Stimulated activated CD8-positive, alpha-beta memory T cell treated with anti-CD3 and anti-CD28 coated beads, Interleukin-4, amount 100 ng/mL, for 1 hour (primary cell): ENCODE data around the gene SCRT2.
"Not testable (repeated sequence)": the region's sequence is repeated elsewhere in the genome, so short reads cannot be mapped to it uniquely, and the experiment has no call there.

ENCODE experiments used
- DNase-seq, 2 donors: peaks; one replicate each; pipeline ENCODE4 v3.0.0-alpha.2; 2020; ENCODE audit warnings: low read depth in 2 of 2, low spot score in 1 of 2

Gene SCRT2

DNA sequence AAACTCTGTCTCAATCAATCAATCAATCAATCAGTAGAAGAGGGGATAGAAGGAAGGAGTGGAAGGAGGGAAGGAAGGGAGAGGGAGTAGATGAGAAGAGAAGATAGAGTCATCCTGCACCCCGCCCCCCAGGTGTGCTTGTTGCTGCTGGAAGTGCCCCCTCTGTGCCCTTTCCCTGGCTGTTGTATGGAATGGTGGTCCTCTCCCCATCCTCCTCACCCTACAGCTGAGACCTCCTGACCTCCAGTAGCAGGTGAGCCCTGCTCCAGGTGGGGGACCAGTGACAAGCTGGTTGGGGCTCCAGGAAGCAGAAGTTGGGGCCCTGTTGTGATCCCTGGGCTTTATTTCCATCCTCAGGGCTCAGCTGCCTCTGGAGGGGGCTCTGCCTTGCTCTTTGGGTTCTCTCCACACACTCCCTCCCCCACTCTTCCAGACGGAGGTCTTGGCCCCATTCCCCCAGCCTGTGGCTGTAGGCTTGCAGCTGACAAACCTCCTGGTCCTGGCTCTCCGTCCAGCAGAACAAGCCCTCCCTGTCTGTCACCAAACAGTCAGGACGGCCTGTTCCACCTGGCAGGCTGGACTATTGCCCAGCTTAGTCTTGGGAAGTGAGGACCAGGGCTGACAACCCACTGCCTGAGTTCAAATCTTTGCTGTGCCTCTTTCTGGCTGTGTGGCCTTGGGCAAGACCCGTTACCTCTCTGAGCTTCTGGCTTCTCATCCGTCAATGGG, 26.0 kb upstream of the SCRT2 start:
- DNase-seq, result no peak

DNA sequence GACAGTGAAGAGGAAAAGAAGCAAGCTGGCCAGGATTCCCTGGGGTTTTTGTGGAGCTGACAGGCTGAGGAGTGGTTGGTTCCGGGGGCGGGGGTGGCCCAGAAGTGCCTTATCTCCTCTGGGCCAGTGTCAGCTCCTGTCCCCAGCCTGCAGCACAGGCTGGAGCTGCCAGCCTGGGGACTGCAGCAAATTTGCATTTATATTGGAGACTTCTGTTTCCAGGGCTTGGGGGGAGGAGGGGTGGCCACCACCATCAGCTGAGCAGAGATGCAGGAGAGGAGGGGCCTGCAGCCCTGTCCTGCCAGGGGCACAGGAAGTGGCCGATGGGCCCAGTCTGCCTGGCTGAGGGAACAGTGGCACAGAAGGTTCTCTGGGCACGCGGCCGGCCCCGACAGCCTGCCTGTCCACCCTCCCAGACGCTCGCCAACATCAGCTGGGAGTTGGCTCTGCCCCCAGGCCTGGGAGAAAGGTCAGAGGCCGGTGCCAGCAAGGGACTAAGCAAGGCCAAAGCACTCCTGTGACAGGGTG, 24.3 kb upstream of the SCRT2 start:
- no peak for DNase-seq

DNA sequence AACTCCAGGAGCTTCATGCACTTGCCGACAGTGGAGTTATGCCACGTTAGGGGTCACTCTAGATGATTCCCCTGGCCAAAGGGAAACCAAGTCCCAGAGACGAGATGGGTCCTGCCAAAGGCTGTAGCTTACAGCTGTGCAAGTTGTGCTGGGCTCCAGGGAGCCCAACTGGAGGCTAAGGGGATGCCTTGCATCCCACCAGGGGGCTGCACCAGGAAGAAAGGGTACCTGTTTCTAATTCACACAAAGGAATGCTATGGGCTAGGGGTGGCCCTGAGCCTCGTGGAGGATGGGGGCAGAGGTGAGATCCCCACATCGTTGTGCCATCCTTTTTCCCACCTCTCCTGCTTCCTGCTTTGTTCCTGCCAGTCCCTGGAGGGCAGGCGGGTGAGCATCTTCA, 23.7 kb upstream of the SCRT2 start:
- DNase-seq, result no peak

DNA sequence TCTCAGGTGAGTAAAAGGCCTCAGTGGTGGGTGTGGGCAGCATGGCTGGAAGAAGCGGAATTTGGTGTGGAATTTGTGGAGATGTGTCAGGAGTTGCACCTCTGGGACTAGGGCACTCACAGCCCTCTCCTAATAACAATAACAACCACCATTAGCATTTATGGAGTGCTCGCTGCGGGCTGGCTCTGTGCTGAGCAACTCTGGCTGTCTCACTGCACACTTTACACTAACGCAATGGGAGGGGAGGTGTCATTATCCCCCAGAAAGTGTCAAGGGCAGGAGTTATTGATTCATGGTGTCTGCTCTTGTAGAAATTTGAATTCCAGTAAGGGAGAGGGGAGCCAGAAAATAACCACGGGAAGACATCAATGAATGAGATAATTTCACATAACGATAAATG, 22.7 kb upstream of the SCRT2 start:
- DNase-seq, result no peak

DNA sequence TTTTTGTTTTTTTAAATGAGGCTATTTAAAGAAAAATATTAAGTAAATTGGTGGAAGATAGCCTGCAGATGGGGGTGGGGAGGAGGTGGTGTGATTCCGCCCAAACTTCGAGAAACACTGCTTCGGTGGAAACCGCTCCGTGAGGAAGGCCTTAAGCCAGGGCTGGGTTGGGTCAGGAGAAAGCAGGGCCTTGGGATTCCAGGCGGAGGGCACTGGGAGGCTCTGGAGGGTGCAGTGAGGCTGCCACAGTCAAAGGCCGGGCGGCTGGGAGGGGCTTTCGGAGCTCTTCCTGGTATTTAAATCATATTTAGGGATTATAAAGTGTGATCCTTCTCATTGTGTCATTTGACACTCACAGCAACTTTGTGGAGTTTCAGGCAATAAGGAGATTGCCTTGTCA, 22.2 kb upstream of the SCRT2 start:
- no peak for DNase-seq

DNA sequence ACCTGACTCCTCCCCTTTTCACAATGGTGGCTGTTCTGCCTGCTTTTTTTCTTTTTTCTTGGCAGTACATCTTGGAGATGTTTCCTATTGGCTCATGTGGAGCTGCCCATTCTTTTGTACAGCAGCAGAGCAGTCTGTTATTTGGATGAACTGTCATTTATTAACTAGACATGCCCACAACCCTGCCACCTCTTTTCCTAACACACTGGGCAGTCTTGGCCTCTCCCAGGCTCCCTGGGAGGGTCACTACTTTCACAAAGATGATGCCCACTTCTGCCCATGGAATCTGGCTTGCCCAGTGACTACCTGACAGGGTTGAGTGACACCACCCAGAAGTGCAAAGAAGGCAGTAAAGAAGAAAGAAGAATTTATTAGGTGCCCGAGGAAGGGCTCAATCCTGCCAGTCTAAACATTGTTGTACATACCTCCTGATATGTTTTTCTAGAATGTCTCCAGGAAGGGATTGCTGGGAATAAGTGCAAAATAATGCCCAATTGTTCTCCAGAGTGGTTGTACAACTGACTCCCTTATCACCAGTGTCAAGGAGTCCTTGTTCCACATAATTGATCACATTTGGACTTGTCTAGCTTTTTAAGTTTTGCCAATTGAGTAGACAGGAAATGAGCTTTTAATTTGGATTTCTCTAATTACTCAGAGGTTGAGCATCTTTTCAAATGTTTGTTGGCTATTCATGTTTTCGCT, 19.7 kb upstream of the SCRT2 start:
- no peak for DNase-seq

DNA sequence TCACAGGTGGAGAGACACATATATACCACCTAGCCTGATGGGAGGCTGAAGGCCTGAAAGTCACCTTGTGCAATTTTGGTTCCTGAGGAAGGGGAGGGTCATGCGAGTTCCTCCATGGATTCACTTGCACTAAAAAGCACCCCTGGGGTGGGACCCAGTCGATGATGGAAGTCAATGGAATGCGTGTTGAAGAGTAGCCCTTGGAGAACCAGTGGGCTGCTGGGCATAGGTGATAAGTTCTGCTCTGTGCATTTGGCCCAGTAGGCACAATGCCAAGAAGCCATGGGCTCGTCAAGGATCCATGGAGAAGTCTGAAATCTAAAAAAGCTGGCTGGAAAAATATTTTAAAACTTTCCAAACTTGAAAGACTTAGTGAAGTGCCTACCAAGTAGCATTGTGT, 18.9 kb upstream of the SCRT2 start:
- DNase-seq, result no peak

DNA sequence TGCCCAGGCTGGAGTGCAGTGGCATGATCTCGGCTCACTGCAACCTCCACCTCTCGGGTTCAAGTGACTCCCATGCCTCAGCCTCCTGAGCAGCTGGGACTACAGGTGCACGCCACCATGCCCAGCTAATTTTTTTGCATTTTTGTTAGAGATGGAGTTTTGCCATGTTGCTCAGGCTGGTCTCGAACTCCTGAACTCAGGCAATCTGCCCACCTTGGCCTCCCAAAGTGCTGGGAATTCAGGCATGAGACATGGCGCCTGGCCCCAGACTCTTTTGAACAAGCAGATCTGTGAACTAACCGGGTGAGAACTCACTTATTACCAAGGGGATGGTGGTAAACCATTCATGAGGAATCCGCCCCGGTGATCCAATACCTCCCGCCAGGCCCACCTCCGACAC, 18.2 kb upstream of the SCRT2 start:
- not testable (repeated sequence) for DNase-seq

DNA sequence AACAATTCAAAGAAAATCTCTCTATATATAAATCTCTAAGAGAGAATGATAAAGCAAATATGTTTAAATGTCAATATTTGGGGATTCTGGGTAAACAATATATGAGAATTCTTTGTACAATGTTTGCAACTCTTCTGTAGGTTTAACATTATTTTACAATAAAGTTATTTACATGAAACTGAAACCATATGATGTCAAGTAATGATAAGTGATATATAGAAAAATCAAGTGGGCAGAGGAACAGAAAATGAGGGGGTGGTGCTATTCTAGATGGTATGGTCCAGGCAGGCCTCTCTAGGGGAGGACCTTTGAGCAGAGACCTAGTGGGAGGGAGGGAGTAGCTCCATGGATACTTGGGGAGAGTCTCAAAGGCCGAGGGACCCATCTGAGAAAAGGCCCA, 16.4 kb upstream of the SCRT2 start:
- DNase-seq, result no peak

DNA sequence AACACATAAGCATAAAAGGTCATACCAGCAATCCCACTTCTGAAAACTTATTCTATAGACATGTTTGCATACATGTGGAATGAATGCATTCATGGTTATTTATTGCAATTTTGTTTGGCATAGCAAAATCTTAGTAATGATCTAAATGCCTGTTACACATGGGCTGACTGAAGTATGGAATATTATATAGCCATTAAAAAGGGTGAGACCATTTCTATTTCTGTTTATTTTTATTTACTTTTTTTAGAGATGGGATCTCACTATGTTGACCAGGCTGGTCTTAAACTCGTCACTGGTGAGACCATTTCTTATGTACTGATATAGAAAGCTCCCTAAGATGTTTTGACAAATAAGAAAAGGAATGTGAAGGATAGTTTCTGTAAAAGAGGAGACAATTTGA, 14.3 kb upstream of the SCRT2 start:
- no peak for DNase-seq

DNA sequence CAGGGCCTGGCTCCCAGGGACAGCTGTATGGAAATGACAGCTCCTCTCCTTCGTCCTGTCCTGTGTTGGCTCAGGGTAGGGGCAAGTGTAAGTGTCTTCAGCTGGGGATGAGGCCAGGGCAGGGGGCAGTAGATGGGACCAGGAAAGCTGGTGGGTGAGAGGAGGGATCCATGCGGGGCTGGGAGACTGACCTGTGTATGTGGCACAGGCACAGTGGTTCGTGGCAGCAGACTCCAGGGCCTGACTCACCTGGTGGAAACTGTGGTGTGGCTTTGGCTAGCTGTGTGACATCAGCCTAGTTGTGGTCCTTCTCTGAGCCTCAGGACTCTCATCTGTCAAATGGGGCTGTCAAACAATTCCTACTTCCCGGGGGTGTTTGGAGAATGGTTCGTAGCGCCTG, 13.7 kb upstream of the SCRT2 start:
- no peak for DNase-seq

DNA sequence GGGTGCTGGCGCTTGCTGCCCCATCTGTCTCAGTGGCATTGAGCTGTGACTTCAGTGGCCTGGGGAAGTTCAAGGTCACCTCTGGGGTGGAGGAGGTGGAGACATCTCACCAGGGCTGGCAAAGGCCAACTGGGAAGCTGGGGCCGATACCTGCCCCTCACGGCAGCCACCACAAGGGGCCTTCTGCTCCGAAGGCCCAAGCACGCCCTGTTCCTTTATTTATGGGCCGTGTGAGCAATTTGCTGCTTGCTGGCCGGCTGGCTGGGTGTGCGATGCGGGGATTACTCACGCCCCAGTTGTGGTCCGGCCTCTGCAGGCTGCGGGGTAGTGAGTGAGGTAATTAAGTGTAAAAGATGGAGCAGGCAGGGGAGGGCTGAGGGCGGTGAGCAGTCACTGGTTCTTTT, 13.2 kb upstream of the SCRT2 start:
- DNase-seq, result no peak

DNA sequence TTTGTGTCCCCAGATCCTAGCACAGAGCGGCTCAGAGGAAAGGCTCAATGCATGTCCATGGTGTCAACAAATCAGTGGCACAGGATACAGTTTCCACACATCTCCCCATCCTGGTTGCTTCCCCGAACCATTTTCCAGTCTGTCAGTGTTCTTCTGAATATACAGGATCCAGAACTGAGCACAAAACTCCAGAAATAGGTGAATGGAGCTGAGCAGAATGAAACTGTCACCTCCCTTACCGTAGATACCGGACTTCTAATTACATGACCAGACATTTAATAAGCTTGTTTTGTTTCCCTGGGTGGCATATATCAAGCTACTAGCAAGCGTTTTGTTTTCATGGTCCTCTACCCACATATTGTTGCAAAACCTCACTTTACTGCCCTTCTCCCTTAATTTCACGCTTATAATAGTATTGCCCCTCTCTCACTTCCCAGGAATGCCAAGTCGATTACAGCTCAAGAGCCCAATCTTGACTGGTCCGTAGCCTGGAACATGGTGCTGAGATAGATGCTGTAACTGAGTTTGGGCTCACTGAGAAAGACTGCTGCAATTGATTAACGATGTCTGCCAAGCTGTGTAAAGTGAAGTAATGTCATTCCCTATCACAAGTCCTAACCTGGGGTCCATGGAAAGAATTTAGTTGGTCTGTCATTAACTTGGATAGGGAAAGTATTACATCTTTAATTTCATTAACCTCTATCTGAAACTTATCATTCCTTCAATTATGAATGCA, 12.0 kb upstream of the SCRT2 start:
- DNase-seq, result no peak

DNA sequence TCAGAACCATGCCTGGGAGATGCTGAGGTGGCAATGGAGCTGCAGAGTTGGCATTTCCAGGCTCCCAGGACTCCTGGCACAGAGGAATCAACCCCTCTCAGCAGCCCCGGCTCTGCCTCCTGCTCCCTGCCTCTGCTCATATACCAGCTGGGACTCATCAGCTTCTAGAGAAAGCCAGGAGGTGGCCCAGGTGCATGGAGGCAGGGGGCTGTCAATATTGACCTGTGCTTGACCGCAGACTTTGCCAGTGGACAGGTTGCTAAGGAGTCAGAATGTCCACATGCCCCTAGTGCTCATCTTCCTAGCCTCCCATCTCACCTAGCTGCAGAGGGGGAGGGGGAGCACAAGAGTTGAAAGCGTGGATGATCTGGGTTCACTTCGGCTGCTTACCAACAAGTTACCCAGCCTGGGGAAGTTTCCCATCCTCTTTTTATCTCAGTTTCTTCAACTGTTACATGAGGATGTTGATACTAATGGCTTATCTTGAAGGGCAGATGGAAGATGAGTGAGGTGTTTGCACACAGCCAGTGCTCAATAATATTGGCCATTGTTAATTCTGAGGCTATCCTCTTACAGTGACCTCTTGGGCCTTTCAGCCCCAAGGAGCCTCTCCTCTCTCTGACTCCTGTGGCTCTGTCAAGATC, 9.2 kb upstream of the SCRT2 start:
- DNase-seq, result no peak

DNA sequence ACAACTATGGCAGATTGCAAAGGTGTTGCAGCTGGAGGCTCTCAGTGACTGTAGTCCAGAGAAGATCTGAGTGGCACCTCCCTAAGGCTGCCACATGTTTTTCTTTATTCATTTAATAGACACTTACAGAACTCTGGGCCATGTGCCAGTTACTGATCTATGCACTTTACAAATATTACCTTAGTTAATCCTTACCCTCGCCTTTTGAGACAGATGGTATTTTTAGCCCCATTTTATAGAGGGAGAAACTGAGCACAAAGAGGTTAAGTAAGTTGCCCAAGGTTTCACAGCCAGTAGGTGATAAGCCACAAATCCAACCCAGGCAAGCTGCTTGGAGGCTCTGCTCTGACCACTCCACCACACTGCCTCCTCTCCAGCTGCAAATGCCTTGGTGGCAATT, 6.5 kb upstream of the SCRT2 start:
- no peak for DNase-seq

DNA sequence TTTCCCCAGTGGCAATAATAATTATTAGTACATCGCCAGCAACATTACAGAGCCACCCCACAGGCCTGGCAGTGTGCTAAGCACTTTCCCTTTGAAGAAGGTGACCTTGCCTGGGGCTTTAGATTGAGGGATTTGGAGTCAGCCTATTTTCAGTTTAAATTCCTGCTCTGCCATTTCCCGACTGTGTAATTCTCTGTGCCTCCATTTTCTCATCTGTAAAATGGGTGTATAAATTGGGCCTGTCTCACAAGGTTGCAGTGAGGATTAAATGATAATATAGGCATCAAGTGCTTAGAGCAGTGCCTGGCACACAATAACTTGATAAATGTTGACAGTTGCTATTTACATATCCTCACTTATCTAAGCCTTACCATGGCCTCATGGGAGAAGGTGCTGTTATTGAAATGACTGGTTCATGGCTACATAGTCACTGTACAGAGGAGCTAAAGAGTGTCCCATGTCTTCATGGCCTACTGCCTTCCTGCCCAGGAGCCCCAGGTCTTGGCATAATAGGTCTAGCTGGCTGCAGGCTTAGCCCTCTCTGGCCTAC, 5.1 kb upstream of the SCRT2 start:
- no peak for DNase-seq

DNA sequence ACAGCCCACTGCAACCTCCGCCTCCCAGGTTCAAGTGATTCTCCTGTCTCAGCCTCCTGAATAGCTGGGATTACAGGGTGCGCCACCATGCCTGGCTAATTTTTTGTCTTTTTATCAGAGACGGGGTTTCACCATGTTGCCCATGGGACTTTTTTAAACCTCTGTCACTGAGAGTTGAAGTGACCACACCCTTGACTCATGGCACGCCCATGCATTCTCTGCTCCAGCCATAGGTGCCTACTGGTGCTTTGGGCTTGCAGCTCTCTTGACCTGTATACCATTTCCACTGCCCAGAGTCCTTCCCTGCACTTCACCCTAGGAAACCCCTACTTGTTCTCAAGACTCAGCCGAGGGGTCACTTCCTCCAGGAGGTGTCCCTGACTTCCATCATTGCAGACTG, 2.4 kb upstream of the SCRT2 start:
- no peak for DNase-seq

DNA sequence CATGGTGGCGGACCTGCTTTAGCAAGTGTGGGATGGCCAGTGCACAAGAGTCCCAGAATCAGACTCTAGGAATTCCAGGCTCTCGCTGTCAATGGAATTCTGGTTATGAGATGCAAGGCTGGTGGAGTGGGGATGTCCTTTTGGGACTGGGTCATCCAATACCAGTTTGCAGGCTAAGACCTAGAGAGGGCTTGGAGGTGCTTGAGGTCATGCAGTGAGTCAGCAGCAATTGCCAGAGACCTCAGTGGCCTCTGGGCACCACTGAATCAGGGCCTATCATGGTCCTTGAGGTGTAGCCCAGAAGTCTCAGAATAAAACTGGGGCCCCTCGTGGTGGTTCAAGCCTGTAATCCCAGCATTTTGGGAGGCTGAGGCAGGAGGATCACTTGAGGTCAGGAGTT, 1.4 kb upstream of the SCRT2 start:
- DNase-seq, result no peak

DNA sequence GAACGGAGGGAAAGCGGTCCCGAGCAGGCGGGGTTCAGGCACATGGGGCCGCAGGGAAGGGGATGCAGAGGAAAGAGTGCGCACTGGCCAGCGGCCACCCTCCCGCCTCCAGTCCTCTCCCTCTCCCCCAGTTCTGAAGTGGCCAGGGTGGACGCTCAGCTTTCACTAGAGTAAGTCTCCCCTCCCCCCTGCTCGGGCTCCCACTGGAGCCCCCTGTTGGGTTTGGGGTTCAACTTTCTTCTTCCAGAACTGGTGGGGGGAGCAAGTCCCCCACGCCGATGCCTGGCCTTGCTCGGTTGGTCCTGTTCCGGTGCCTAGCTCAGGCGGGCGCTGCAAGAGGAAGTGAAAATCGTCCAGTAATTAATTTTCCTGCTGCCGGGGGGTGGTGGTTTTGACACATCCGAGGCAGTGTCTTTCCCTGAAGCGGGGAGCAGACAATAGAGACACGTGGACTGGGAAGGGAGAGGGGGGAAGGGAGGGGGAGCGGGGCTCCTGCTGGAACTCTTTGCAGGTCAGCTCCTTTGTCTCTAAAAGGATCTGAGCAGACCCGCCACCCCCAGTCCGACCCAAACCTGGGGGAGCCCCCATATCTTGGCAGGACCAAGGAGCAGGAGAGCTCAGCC, 824 bp upstream of the SCRT2 start:
- DNase-seq, result no peak

DNA sequence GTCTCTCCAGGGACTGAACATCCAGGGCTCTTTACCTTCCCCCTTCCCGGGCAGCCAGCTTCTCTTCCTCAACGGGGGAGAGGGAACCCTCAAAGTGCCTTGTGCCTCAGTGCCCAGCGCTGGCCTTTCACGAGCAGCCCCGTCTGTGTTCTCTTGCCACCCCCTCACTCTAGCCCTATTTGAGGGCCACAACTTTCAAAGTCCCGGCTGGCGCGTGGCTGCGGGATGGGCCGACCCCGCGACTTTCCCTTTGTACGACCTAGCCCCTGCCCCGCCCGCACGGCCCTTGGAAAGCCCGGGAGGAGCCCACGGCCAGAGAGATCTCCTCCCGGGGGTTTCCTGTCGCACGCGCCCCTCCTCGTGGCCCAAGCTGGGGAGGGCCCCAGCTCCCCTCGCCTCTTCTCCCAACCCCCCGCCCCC, 559 bp downstream of the SCRT2 start:
- DNase-seq, result no peak

DNA sequence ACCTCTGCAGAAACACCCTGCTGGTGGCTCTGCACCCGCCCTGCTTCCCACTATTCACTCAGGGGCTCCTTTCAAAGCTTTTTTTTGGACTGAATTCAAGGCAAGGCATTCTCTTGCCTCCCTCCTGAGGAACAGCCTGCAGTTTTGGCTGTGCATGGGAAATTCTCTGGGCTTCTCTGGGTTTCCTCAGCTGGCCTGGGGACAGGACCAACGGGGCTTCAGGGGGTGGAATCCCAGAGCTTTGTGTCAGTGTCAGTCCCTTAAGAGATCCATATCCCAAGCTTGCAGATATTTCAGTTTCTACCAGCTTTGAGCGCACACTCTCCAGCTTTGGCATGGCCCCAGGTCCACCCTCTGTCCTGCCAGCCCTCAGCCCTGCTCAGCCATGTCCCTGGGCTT, 2.0 kb downstream of the SCRT2 start:
- no peak for DNase-seq
